Lower leg skin (tissue), 4 donors: ENCODE measurements around the gene ANKRD33. TPM values are rescaled to one million over a fixed set of nuclear protein-coding genes. Genes with fewer than 3 reads are reported as not detected.
A peak's percentile ranks its signal among the peaks of the same experiment; 100 is the strongest.

Experiments used
- DNase-seq, 2 donors: peaks; one replicate each; pipeline ENCODE4 v3.0.0-alpha.2; 2019; ENCODE audit warnings: low spot score in 2 of 2
- H3K4me3 ChIP-seq: fragments of 200-600 bp; sonication (generic); 2 replicates; pipeline ENCODE4 v1.5.1; 2017; ENCODE audit warnings: mild to moderate bottlenecking, low read depth; ENCODE audit not compliant: poor library complexity, severe bottlenecking
- CTCF ChIP-seq, 3 donors: fragments of 450-650 bp; IDR thresholded peaks; one replicate each; pipeline ENCODE4 v1.5.1; 2016; ENCODE audit warnings: antibody characterized with exemption in 3 of 3, mild to moderate bottlenecking in 3 of 3, moderate library complexity in 2 of 3
- POLR2A ChIP-seq, 2 donors: fragments of 450-650 bp; IDR thresholded peaks; one replicate each; pipeline ENCODE4 v1.6.1; 2016 to 2017; ENCODE audit warnings: antibody characterized with exemption in 2 of 2, mild to moderate bottlenecking in 1 of 2, moderate library complexity in 1 of 2
- WGBS, 2 donors: methylation state at CpG; one replicate each; pipeline ENCODE4 v1.1.5; 2018; 5-methylcytosine and 5-hydroxymethylcytosine counted together
- intact Hi-C: fragments of 100-400 bp; cut with DNase I; formaldehyde crosslinking; loops from one replicate; pipeline ENCODE4 v1.15.0; 2023; ENCODE audit warnings: low total_unique reads
- total RNA-seq, 4 donors: library from RNA; depleted of rRNA; stranded (reverse); fragments of >200 nt; gene quantifications; one replicate each; pipeline ENCODE4 v1.1.0, GENCODE V29; 2016

Gene ANKRD33
- total RNA-seq: not detected

GRCh38 chr12:51887476-51888315 lies at the start of gene ANKRD33:
Gene ANKRD33, plus strand, starts transcription at chr12:51888103. Its CDS starts 84 bp downstream, at chr12:51888187.
- WGBS, 2 donors: 59 to 60% methylated on average over 38 to 39 of the region's 41 CpGs
- DNase-seq: peak in 1 of 2 donors; percentile 87
- TF ChIP-seq POLR2A (IDR thresholded peaks at IDR 0.05) (no peak), CTCF (IDR thresholded peaks at IDR 0.05) (no peak)
- H3K4me3 ChIP-seq: no peak within 1 kb of the TSS
- intact Hi-C loops: no loop called here

GRCh38 chr12:51838762-51839161 lies 49.1 kb upstream of the ANKRD33 start:
- no peak overlapping the region for H3K4me3 ChIP-seq
- intact Hi-C loops: no loop called here
- no peak for DNase-seq
- 77 to 90% methylated on average over 4 of the region's 4 CpGs for WGBS, 2 donors
- TF ChIP-seq POLR2A (IDR thresholded peaks at IDR 0.05): no peak
- TF ChIP-seq CTCF (IDR thresholded peaks at IDR 0.05): no peak

- intact Hi-C loops: no loop called here
- WGBS, 2 donors: 64 to 68% methylated on average over 5 of the region's 5 CpGs
- TF ChIP-seq POLR2A (IDR thresholded peaks at IDR 0.05): no peak
- no peak for TF ChIP-seq CTCF (IDR thresholded peaks at IDR 0.05)
Measured at GRCh38 chr12:51839310-51839947, 48.5 kb upstream of the ANKRD33 start.

GRCh38 chr12:51840966-51841365 lies 46.9 kb upstream of the ANKRD33 start:
- intact Hi-C loops: no loop called here
- no peak overlapping the region for H3K4me3 ChIP-seq
- WGBS, 2 donors: 77 to 87% methylated on average over 6 of the region's 6 CpGs
- no peak for DNase-seq
- TF ChIP-seq CTCF (IDR thresholded peaks at IDR 0.05) (no peak), POLR2A (IDR thresholded peaks at IDR 0.05) (no peak)

More at GRCh38 chr12:51839310-51839947, 48.5 kb upstream of the ANKRD33 start:
- H3K4me3 ChIP-seq: no peak overlapping the region
- DNase-seq: no peak

GRCh38 chr12:51841727-51842126 lies 46.2 kb upstream of the ANKRD33 start:
- TF ChIP-seq CTCF (IDR thresholded peaks at IDR 0.05) (no peak), POLR2A (IDR thresholded peaks at IDR 0.05) (no peak)
- WGBS, 2 donors: 40 to 46% methylated on average over 6 of the region's 6 CpGs
- no peak overlapping the region for H3K4me3 ChIP-seq
- intact Hi-C loops: no loop called here
- DNase-seq: no peak
